Endothelial cell of umbilical vein (primary cell): ENCODE measurements around the gene KIF26B. TPM values are rescaled to one million over a fixed set of nuclear protein-coding genes. Genes with fewer than 3 reads are reported as not detected.

Experiments used
- BruUV-seq: library from RNA; stranded (reverse); fragments of 400-500 nt; replicated peaks from 2 replicates; lab custom pipeline; 2021; lab: Mats Ljungman, UMichigan
- CTCF ChIA-PET: fragments of 300-600, 350-600 bp; sonication (Branson Sonifier 250); formaldehyde crosslinking; loops from one replicate; lab custom pipeline; 2021; ENCODE audit warnings: antibody characterized with exemption, inconsistent platforms; lab: Charles Lee
- POLR2A ChIA-PET: fragments of 300-600, 350-600 bp; sonication (Branson Sonifier 250); formaldehyde crosslinking; loops from one replicate; lab custom pipeline; 2021; ENCODE audit warnings: antibody characterized with exemption, inconsistent platforms; lab: Charles Lee
- DNase-seq: peaks from one replicate; pipeline ENCODE4 v3.0.0-alpha.2; 2011; ENCODE audit warnings: low read depth, low spot score
- FAIRE-seq: peaks from 2 replicates; lab custom pipeline; 2011; peaks lifted over from hg19 to GRCh38; lab: Jason Lieb, UNC
- H2AFZ ChIP-seq: 2 replicates; pipeline ENCODE4 v1.6.0; 2012; ENCODE audit warnings: low read depth, low read length, control low read depth, inconsistent platforms
- H3K27ac ChIP-seq: 2 replicates; pipeline ENCODE4 v1.5.1; 2011; ENCODE audit warnings: low read depth, mild to moderate bottlenecking, control low read depth, low read length, moderate library complexity; ENCODE audit not compliant: insufficient read depth
- H3K27me3 ChIP-seq, 2 experiments: 2 replicates each; pipeline versions ENCODE4 v1.6.0 to v1.6.1; 2011; ENCODE audit warnings: low read length in 2 of 2, mixed read lengths in 1 of 2; ENCODE audit not compliant: control insufficient read depth in 2 of 2, insufficient read depth in 2 of 2
- H3K36me3 ChIP-seq, 2 experiments: 2 replicates in 1 of 2; 3 replicates in 1 of 2; pipeline ENCODE4 v1.5.1; 2011; ENCODE audit warnings: low read length in 2 of 2, mild to moderate bottlenecking in 1 of 2, moderate library complexity in 1 of 2; ENCODE audit not compliant: control insufficient read depth in 2 of 2, insufficient read depth in 2 of 2; ENCODE audit errors: extremely low read depth in 1 of 2
- H3K4me1 ChIP-seq: 3 replicates; pipeline ENCODE4 v1.5.1; 2011; ENCODE audit warnings: mild to moderate bottlenecking, low read length; ENCODE audit not compliant: control insufficient read depth, insufficient read depth; ENCODE audit errors: extremely low read depth
- H3K4me2 ChIP-seq: 2 replicates; pipeline ENCODE4 v1.6.1; 2011; ENCODE audit warnings: low read length, control low read depth, mixed read lengths; ENCODE audit not compliant: insufficient read depth
- H3K4me3 ChIP-seq, 3 experiments: fragments of 200-600 bp in 1 of 3; sonication (generic), shearing (Covaris generic) in 1 of 3; replicated peaks in 1 of 3; 2 replicates each; pipeline ENCODE4 v1.5.1; 2011 to 2016; ENCODE audit warnings: control low read depth in 3 of 3, low read length in 3 of 3, mild to moderate bottlenecking in 2 of 3, inconsistent platforms in 1 of 3, low read depth in 1 of 3, moderate library complexity in 1 of 3; ENCODE audit not compliant: insufficient read depth in 1 of 3
- H3K79me2 ChIP-seq: 2 replicates; pipeline ENCODE4 v1.6.0; 2012; ENCODE audit warnings: low read length, inconsistent platforms; ENCODE audit not compliant: control insufficient read depth, insufficient read depth
- H3K9ac ChIP-seq: replicated peaks from 2 replicates; pipeline ENCODE3; 2011; ENCODE audit warnings: low read length, control low read depth; ENCODE audit not compliant: insufficient read depth; ENCODE audit errors: extremely low read depth
- H3K9me1 ChIP-seq: replicated peaks from 3 replicates; pipeline ENCODE4 v1.6.0; 2011; ENCODE audit warnings: mild to moderate bottlenecking, low read length; ENCODE audit not compliant: control insufficient read depth, insufficient read depth; ENCODE audit errors: extremely low read depth
- H3K9me3 ChIP-seq: replicated peaks from 2 replicates; pipeline ENCODE4 v1.5.1; 2012; ENCODE audit warnings: low read length, inconsistent platforms; ENCODE audit not compliant: control insufficient read depth, insufficient read depth
- H4K20me1 ChIP-seq: replicated peaks from 2 replicates; pipeline ENCODE3; 2011; ENCODE audit warnings: mild to moderate bottlenecking, low read length; ENCODE audit not compliant: control insufficient read depth, insufficient read depth; ENCODE audit errors: extremely low read depth
- EZH2 ChIP-seq: IDR thresholded peaks from 2 replicates; pipeline ENCODE4 v1.6.1; 2012; ENCODE audit warnings: borderline replicate concordance, low read depth, mild to moderate bottlenecking, moderate library complexity, low read length, inconsistent platforms; ENCODE audit not compliant: severe bottlenecking
- FOS ChIP-seq: IDR thresholded peaks from 2 replicates; pipeline ENCODE4 v1.6.1; 2011; ENCODE audit warnings: mild to moderate bottlenecking, low read length, moderate library complexity, borderline replicate concordance; ENCODE audit not compliant: insufficient read depth
- GATA2 ChIP-seq: IDR thresholded peaks from 2 replicates; pipeline ENCODE4 v1.7.0; 2011; ENCODE audit warnings: low read depth, mild to moderate bottlenecking, moderate library complexity, mixed read lengths, low read length; ENCODE audit not compliant: insufficient read length, insufficient read depth
- JUN ChIP-seq: IDR thresholded peaks from 2 replicates; pipeline ENCODE4 v1.6.1; 2011; ENCODE audit warnings: borderline replicate concordance, low read depth; ENCODE audit not compliant: insufficient read length, insufficient read depth
- MAX ChIP-seq: IDR thresholded peaks from 2 replicates; pipeline ENCODE4 v1.6.1; 2011; ENCODE audit not compliant: insufficient read depth, insufficient read length
- MYC ChIP-seq: IDR thresholded peaks from one replicate; pipeline ENCODE4 v1.6.1; 2011; ENCODE audit warnings: mild to moderate bottlenecking, low read depth, low read length
- POLR2A ChIP-seq: IDR thresholded peaks from 2 replicates; pipeline ENCODE4 v1.6.1; 2012; ENCODE audit warnings: low read depth, mild to moderate bottlenecking, control low read depth, low read length
- POLR2AphosphoS5 ChIP-seq: IDR thresholded peaks from 2 replicates; pipeline ENCODE4 v1.6.1; 2012; ENCODE audit warnings: low read depth, mild to moderate bottlenecking, control low read depth, low read length, moderate library complexity; ENCODE audit not compliant: insufficient read depth
- dilution Hi-C: fragments of 300-500 bp; cut with MboI; formaldehyde crosslinking; loops from one replicate; pipeline ENCODE4 v1.15.0; 2019; ENCODE audit warnings: low sequenced_read_pairs; ENCODE audit not compliant: extremely low pct_ligation_motif_present
- intact Hi-C: fragments of 100-400 bp; cut with micrococcal nuclease; formaldehyde crosslinking; loops from one replicate; pipeline ENCODE4 v1.10.0; 2022
- polyA plus RNA-seq, 4 experiments: library from polyadenylated mRNA; depleted of rRNA in 3 of 4; stranded (reverse) in 3 of 4; unstranded in 1 of 4; fragments of >200 nt; gene quantifications; 2 replicates each; pipeline versions ENCODE4 v1.2.1 to v1.2.3, GENCODE V29; 2011 to 2012; ENCODE audit warnings: missing spikeins in 1 of 4
- total RNA-seq: library from RNA; stranded (reverse); gene quantifications from 2 replicates; pipeline ENCODE4 v1.2.3, GENCODE V29; 2021
- TF ChIP-seq, protein P1 (sequence below), 2 donors: IDR thresholded peaks; 1 replicate in 1 of 2; 2 replicates in 1 of 2; pipeline ENCODE4 v1.5.1; 2011; ENCODE audit warnings: low read length in 2 of 2, mild to moderate bottlenecking in 2 of 2, moderate library complexity in 2 of 2, control low read depth in 1 of 2, inconsistent platforms in 1 of 2, low read depth in 1 of 2; ENCODE audit not compliant: insufficient read depth in 1 of 2; ENCODE audit errors: extremely low read depth in 1 of 2

The KIF26B gene
- total and polyA plus RNA-seq, 2 donors (not counting 3 experiments of a cell fraction or from before 2014, with no cell fraction given), result 0.04 to 0.49 TPM

GRCh38 chr1:245205864-245206263 lies 51.1 kb downstream of the KIF26B start:
- no TSS peak for BruUV-seq
- Histone ChIP-seq H3K79me2 (no peaks in the 10 kb centered on the region), H3K9ac (no peak overlapping the region), H4K20me1 (no peaks in the 10 kb centered on the region), H3K27me3 (no peaks in the 10 kb centered on the region), H3K4me3 (no peak overlapping the region), H3K36me3 (no peaks in the 10 kb centered on the region), H3K4me1 (no peaks in the 10 kb centered on the region), H3K27ac (no peak overlapping the region), H3K4me2 (no peak overlapping the region), H3K9me1 (no peaks in the 10 kb centered on the region), H3K9me3 (peaks cover 4% of the 10 kb centered on the region), H2AFZ (no peak overlapping the region)
- intact Hi-C loops (no loop called here), dilution Hi-C loops (no loop called here)
- CTCF ChIA-PET, result no interaction called here
- no peak for TF ChIP-seq MAX
- TF ChIP-seq POLR2A, result no peak
- TF ChIP-seq JUN, result no peak
- TF ChIP-seq GATA2, result no peak
- TF ChIP-seq FOS, result no peak
- TF ChIP-seq MYC, result no peak
- no peak for TF ChIP-seq EZH2
- TF ChIP-seq, protein P1, sequence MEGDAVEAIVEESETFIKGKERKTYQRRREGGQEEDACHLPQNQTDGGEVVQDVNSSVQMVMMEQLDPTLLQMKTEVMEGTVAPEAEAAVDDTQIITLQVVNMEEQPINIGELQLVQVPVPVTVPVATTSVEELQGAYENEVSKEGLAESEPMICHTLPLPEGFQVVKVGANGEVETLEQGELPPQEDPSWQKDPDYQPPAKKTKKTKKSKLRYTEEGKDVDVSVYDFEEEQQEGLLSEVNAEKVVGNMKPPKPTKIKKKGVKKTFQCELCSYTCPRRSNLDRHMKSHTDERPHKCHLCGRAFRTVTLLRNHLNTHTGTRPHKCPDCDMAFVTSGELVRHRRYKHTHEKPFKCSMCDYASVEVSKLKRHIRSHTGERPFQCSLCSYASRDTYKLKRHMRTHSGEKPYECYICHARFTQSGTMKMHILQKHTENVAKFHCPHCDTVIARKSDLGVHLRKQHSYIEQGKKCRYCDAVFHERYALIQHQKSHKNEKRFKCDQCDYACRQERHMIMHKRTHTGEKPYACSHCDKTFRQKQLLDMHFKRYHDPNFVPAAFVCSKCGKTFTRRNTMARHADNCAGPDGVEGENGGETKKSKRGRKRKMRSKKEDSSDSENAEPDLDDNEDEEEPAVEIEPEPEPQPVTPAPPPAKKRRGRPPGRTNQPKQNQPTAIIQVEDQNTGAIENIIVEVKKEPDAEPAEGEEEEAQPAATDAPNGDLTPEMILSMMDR (IDR thresholded peaks at IDR 0.05; ENCODE audit: extremely low read depth in 1 of 2, insufficient read depth in 1 of 2, low read depth in 1 of 2, low read length in 2 of 2), result no peak
- TF ChIP-seq POLR2AphosphoS5, result no peak
- POLR2A ChIA-PET, result no interaction called here
- FAIRE-seq (no peak), DNase-seq (no peak)
